HG03575 (cell line): ENCODE results near the gene APOBR.
"Not testable (repeated sequence)": the region's sequence is repeated elsewhere in the genome, so short reads cannot be mapped to it uniquely, and the experiment has no call there.

ENCODE experiments used
- ATAC-seq: cut with Tn5 transposase; IDR thresholded peaks from one replicate; pipeline ENCODE4 v1.9.1; 2021; ENCODE audit not compliant: unreplicated experiment, insufficient number of reproducible peaks, low FRiP score; ENCODE audit errors: extremely low read depth

Gene APOBR

GRCh38 chr16:28521436-28521835 is 27.0 kb downstream of the APOBR start:
- no peak for ATAC-seq

DNA sequence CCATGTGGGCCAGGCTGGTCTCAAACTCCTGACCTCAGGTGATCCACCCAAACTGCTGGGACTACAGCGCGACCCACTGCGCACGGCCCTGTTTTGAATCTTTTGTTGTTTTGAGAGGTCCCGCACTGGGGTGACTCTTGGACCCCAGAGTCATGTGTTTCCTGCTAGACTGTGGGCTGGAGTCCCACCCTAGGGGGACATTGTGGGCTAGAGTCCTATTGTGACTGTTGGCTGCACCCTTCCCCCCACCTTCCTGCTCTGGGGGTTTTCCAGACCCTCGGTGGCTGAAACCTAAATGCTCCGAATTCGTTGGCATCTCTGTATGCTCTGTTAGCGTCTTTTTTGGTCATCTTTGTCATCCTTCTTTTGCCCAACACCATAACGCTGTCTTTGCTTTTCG is 28.3 kb downstream of the APOBR start:
- ATAC-seq, result no peak

DNA sequence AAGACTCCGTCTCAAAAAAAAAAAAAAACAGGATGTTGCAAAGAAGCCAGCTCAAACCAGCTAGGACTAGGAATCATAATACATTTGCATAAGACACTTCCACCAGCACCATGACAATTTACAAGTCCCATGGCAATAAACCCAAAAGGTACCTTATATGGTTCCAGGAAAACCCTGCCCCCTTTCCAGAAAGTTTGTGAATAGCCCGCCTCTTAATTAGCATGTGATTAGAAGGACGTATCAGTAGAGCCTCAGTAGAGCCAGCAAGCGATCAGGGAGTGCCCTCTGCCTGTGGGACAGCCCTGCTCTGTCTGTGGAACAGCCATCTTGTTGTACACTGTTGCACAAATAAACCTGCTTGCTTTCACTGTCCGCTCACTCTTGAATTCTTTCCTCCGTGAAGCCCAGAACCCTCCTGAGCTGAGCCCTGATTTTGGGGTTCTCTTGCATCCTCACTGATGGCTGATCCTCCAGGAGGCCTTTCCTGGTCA is 30.3 kb downstream of the APOBR start:
- ATAC-seq, result no peak

DNA sequence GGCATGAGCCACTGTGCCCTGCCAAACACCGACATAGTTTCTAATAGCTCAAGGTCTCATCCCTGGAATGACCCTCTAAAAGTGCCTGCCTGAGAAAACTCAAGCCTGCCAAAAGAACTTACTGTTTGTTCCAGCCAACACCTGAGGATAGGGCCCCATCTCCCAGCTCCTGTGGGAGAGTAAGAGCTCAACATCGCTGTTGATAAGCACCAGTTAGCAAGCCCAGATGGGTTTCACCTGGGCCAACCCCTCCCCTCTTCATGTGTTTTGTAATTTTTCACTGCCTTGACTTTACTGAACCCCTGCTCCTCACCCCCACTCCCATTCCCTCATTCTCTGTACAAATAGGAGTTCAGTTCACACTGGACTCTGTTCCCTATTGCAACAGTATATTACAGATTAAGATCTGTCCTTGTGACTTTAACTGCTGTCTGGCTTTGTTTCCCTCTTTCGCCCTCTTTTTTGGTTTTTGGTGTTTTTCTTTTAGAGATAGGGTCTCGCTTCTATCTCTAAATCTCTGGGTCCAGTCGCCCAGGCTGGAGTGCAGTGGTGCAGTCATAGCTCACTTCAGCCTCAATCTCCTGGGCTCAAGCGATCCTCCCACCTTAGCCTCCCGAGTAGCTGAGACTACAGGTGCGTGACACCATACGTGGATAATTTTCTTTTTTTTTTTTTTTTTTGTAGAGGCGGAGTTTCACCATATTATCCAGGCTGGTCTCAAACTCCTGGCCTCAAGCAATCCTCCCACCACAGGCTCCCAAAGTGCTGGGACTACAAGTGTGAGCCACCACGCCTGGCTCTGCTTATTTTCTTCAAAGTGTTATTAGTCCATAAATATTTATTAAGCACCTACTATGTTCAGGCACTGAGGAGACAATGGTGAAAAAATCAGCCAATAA is 32.0 kb downstream of the APOBR start:
- no peak for ATAC-seq

DNA sequence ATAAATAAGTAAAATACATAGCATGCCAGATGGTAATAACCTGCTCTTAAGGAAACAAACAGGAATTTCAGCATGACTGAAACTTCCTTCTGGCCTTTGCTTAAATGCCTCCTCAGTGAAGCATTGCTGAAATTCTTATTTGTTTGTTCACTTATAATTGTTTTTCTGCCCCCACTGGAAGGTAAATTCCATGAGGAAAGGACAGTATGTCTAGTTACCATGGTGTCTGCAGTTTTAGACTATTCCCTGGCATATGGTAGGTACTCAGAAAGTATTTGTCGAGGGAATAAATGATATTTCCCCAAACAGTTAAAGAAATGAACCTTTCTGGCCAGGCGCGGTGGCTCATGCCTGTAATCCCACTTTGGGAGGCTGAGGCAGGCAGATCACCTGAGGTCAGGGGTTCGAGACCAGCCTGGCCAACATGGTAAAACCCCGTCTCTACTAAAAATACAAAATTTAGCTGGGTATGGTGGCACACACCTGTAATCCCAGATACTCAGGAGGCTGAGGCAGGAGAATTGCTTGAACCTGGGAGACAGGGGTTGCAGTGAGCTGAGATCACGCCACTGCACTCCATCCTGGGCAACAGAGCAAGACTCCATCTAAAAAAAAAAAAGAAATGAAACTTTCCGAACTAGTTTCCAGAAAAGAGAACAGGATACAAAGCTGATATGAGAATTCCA is 32.8 kb downstream of the APOBR start:
- ATAC-seq, result not testable (repeated sequence)

DNA sequence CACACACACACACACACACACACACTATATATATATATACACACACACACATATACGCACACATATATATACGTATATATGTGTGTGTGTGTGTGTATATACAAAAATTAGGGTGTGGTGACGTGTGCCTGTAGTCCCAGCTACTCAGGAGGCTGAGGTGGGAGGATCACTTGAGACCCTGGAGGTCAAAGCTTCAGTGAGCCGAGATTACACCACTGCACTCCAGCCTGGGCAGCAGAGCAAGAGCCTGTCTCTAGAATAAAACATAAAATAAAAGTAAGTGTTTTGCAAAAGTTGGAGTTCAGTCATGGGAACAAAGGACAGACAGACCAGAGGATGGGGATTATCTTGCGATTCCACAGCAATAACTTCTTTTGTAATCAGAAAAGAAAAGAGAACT is 33.5 kb downstream of the APOBR start:
- no peak for ATAC-seq

DNA sequence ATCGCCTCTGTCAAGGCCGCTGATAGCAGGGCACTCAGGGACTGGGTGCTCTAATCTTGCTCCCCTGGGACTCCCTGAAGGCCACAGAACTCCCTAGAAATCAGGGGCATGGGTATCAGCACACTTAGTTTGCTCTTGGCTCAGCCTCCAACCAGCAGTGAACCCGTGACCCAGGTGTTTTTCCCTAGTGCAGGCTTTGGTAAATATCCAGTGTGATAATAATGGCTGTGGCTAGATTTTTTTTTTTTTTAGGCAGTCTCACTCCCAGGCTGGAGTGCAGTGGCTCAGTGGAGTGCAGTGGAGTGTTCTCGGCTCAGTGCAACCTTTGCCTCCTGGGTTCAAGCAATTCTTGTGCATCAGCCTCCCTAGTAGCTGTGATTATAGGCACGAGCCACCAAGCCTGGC is 34.0 kb downstream of the APOBR start:
- ATAC-seq, result no peak

- ATAC-seq, result no peak
These were observed 34.7 kb downstream of the APOBR start for GRCh38 chr16:28529124-28529523.

DNA sequence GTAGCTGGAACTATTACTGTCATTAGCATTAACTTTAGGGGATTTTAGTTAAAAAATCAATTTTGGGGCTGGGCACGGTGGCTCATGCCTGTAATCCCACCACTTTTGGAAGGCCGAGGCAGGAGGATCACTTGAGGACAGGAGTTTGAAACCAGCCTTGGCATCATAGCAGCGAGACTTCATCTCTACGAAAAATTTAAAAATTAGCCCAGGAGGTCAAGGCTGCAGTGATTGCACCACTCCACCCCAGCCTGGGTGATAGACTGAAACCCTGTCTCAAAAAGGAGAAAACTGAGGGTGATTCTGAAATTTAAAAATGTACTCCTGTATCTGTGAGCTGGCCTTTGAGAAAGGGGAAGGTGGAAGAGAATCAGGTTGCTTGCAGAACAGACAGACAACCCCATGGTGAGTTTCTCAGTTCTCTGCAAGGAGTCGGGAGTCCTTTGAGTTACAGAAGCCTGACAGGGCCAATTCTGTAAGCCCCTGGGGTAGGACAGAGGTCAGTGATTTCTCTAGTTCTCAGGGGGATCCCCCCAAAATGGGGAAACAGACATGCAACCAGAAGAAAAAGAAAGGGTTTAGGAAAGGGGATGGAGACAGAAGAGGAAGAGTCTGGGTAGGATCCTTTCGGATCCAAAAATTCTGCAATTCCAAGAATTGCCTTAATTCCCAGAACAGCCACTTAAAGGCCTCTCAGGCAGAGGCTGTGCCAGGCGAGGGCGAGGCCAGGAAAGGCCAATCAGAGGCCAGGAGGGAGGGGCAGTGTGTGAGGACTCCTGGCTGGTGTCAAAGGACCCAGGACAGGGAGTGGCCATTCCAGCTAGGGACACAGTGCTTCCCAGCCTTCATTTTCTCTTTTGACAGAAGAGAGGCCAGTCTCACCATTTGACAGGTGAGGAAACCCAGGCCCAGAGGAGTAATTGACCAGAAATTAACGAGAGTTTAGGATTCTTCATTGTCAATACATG is 37.6 kb downstream of the APOBR start:
- no peak for ATAC-seq

DNA sequence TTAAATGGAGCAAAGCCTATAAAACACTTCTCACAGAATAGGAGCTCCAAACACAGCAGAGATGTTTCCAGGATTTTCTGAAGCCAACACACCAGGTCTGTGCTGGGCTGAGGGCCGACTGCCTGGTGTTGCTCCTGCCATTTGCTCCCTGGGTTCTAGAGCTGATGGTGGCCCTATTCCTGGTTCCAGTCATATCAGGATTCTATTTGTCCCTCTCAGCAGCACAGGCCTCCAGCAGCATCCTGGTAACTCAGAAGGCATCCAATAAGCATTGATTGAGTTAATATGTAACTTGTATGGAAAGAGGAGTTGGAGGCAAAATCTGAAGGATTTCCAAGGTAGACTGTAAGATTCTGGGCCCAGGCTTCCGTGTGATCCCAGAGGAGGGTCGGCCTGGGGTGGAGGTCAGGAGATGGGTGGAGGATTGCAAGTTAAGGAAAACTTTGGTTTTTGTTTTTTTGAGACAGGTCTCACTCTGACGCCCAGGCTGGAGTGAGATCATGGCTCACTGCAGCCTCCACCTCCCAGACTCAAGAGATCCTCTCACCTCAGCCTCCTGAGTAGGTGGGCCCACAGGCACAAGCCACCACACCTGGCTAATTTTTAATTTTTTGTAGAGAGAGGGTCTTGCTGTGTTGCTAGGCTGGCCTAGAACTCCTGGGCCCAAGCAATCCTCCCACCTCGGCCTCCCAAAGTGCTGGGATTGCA is 38.7 kb downstream of the APOBR start:
- ATAC-seq, result no peak

DNA sequence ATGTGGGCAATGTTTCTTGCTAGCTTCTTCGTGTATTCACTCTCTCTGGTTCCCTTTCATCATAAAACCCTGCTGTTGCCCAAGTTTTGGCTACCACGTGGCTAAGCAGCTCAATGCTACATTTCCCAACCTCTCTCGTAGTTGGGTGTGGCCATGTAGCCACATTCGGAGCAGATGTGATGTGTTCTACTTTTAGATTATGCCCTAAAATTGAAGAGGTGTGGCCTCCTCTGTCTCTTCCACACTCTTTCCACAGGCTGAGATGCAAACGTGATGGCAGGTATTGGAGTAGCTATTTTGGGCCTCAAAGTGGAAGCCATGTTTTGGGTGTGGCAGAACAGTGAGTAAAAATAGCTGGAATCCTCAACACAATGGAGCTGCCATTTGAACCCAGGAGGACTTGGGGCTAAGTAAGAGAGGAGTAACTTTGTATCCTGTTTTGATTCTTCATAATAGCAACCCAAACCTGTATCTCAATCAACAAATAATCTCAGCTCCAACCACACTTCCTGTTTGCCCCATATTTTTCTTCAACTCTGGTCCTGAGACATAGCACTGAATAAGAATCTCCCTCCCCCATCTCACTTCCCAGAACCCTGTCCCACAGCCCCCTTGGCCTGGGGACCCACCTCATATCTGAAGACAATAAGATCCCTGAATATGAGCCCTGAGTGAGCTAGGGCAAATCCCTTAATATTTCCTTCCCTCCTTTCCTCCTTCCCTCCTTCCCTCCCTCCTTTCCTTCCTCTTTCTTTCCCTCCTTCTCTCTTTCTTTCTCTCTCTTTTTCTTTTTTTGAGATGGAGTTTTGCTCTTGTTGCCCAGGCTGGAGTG is 40.3 kb downstream of the APOBR start:
- no peak for ATAC-seq

- no peak for ATAC-seq
These were observed 42.6 kb downstream of the APOBR start for GRCh38 chr16:28537076-28537475.

DNA sequence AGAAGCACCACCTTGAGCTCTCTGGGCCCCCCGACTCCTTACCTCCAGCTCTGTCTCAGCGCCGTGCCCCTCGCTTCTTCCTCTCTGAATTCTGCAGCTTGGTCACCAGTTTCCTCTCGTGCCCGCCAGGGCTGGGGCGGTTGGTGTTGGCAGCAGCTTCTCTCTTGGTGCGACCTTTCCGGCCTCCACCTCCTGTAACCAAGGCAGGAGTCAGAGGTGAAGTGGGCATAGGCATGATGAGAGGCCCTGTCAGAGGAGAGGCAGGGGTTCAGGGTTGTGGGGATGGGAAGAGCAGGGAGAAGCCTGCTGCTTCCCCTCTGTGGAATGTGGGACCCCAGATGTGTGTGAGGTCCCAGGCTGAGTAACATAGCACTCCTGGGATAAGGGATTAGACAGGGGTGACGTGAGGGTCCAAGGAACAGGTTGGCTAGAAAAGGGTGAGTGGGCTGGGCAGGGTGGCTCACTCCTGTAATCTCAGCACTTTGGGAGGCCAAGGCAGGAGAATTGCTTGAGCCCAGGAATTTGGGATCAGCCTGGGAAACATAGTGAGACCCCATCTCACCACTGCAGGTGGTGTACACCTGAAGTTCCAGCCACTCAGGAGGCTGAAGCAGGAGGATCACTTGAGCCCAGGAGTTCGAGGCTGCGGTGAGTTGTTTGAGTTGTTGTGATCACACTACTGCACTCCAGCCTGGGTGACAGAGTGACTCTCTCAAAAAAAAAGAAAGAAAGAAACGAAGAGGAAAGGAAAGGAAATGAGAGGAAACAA is 43.7 kb downstream of the APOBR start:
- no peak for ATAC-seq

GRCh38 chr16:28538733-28539596 is 44.5 kb downstream of the APOBR start, which contains the start of gene NUPR1:
TSS of gene NUPR1 (minus strand) at chr16:28538974. CDS start at chr16:28538907, 67 bp downstream.
- ATAC-seq, result no peak

GRCh38 chr16:28540346-28540745 is 45.9 kb downstream of the APOBR start:
- ATAC-seq, result no peak

GRCh38 chr16:28542646-28543045 is 48.2 kb downstream of the APOBR start:
- no peak for ATAC-seq
